ENCODE data around the gene TBC1D17.
A peak's percentile ranks its signal among the peaks of the same experiment; 100 is the strongest.

TBC1D17 gene

DNA sequence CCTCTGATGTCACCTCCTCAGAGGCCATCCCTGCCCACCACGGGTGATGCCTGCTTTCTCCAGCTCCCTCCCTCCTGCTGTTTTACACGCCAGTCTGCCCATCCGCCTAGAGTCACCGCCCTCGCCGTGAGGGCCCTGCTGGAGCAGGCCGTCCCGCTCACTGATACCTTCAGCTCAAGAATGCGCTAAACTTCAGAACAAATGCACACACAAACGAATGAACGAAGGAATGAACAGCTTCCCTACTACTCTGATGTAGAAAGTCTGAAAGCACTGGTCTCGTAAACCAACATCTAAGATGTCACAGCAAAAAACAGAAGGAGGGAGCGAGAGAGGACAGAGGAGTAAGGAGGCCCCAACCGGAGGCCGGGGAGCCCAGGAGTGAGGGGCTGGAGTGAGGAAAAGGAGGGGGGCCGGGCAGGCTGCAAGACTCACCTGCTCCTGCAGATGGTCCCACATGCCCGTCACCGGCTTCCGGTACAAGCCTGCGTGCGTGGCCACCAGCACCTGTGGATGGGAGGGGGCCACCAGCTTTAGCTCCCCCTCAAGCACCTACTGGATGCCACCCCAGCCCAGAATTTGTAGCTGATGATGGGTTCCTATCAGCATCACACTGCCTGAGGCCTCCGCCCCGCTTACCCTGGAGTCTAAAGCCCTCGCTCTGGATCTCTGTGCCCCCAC is 14.1 kb upstream of the TBC1D17 start:
- TF ChIP-seq ZFX (IDR thresholded peaks at IDR 0.05; ENCODE audit: borderline replicate concordance) = no peak
- TF ChIP-seq, protein P1, sequence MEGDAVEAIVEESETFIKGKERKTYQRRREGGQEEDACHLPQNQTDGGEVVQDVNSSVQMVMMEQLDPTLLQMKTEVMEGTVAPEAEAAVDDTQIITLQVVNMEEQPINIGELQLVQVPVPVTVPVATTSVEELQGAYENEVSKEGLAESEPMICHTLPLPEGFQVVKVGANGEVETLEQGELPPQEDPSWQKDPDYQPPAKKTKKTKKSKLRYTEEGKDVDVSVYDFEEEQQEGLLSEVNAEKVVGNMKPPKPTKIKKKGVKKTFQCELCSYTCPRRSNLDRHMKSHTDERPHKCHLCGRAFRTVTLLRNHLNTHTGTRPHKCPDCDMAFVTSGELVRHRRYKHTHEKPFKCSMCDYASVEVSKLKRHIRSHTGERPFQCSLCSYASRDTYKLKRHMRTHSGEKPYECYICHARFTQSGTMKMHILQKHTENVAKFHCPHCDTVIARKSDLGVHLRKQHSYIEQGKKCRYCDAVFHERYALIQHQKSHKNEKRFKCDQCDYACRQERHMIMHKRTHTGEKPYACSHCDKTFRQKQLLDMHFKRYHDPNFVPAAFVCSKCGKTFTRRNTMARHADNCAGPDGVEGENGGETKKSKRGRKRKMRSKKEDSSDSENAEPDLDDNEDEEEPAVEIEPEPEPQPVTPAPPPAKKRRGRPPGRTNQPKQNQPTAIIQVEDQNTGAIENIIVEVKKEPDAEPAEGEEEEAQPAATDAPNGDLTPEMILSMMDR (IDR thresholded peaks at IDR 0.05) = no peak; the same call in 1 of the 2 replicates
- peak overlapping the region; percentile 96 for H3K27ac ChIP-seq

DNA sequence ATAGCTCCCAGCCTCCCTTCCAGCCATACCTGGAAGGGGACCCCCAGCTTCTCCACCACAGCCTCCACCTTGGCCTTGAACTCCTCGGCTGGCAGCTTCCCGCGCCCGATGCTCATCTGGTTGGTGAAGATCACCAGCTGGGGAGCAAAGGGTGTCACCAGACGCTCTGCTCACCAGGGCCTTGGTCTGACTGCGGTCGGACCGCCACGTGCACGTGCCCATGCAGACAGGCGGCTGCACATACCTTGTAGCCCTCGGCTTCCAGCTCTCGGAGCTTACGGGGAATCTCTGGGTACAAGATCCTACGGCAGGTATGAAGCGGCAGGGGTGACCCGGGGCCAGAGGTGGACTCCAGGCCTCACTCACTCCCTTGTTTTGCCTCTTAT is 13.6 kb upstream of the TBC1D17 start:
- H3K27ac ChIP-seq = peak overlapping the region; percentile 96
- TF ChIP-seq ZFX (IDR thresholded peaks at IDR 0.05; ENCODE audit: borderline replicate concordance) = no peak
- TF ChIP-seq, protein P1 (IDR thresholded peaks at IDR 0.05) = no peak

DNA sequence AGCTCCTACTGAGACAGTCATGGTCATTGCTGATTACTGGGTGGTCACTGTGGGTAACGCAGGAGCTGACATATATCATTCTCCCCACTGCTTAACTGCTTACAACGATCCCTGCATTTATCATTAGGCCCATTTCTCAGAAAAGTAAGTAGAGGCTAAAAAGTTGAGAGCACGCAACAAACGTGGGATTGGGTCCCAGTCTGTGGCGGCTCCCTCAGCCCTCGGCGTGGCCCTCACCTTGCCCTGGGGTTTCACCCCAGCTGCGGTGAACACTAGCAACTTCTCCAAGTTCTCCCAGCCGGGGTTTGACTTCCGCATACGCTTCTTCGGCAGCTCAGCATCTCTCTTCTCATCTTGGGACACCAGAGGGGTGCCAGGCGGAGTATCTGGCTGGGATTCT is 12.6 kb upstream of the TBC1D17 start:
- H3K27ac ChIP-seq = peak overlapping the region; percentile 93
- no peak for TF ChIP-seq ZFX (IDR thresholded peaks at IDR 0.05; ENCODE audit: borderline replicate concordance)
- TF ChIP-seq, protein P1 (IDR thresholded peaks at IDR 0.05) = no peak

DNA sequence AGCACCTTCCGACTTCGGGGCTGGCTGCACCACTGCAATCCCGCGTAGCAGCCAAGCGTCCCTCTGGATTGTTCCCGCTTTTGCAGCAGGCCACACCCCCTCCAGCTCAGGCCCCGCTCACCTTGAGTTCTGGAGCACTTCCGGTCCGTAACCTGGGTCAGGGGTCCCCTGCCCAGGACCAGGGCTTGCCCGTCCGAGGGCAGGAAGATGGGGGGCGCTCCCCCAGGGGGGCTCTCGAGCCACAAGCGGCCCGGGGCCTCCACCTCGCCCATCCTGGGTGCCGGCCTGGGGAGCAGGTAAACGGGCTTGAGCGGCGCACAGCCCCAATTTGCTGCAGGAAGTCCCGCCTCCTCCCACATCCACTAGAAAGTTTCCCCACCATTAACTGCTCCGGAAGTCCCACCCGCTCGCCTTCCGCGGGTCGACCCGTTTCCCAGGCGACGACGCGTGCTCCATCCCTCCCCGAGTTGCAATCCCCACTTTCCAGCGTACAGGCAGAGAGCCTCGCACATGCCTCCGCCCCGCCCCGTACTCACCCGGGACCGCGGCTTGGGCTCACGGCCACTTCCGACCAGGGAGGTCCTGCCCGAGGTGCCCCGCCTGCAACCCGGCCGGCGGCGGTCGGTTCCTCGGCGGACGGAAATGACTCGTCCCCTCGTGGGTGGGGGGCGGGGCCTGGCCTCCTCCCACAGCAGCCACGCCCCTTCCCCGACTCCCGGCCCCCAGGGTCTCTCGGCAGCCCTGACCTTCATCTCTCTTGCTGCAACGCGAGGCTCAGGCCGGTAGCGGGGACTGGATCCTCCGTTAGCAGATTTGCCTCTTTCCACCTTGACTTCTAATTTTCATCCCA is 10.3 kb upstream of the TBC1D17 start, which contains the start of gene PNKP:
Gene PNKP (minus strand): TSS at position 644 of the 850 bp plus-strand sequence. CDS start 372 bp downstream, at position 272.
- peak within 1 kb of the TSS; percentile 93 for H3K27ac ChIP-seq
- TF ChIP-seq, protein P1 (IDR thresholded peaks at IDR 0.05) = no peak
- TF ChIP-seq ZFX (IDR thresholded peaks at IDR 0.05; ENCODE audit: borderline replicate concordance) = no peak

DNA sequence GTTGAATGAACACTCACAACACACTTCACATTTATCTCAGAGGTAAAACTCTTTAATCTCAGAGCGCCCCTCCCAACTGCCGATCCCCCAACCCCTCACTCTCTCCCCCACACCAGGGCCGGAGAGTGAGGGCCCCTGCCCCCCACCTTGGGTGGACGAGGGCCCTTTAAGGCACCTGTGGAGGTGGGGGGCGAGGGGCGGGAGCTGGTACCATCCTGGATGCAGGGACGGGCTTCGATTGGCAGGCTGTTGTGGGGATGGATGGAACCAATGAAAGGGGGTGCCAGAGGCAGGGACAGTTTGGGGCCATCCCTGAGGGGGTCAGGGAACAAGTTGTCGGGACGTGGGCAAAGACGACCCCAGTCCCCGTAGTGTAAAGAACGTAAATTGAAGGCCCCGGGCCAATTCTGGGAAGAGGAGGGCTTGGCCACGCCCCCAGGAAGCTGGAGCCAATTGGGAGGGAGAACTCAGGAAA is 8.5 kb upstream of the TBC1D17 start:
- TF ChIP-seq ZFX (IDR thresholded peaks at IDR 0.05; ENCODE audit: borderline replicate concordance) = no peak
- TF ChIP-seq, protein P1 (IDR thresholded peaks at IDR 0.05) = no peak
- H3K27ac ChIP-seq = peak overlapping the region; percentile 93

DNA sequence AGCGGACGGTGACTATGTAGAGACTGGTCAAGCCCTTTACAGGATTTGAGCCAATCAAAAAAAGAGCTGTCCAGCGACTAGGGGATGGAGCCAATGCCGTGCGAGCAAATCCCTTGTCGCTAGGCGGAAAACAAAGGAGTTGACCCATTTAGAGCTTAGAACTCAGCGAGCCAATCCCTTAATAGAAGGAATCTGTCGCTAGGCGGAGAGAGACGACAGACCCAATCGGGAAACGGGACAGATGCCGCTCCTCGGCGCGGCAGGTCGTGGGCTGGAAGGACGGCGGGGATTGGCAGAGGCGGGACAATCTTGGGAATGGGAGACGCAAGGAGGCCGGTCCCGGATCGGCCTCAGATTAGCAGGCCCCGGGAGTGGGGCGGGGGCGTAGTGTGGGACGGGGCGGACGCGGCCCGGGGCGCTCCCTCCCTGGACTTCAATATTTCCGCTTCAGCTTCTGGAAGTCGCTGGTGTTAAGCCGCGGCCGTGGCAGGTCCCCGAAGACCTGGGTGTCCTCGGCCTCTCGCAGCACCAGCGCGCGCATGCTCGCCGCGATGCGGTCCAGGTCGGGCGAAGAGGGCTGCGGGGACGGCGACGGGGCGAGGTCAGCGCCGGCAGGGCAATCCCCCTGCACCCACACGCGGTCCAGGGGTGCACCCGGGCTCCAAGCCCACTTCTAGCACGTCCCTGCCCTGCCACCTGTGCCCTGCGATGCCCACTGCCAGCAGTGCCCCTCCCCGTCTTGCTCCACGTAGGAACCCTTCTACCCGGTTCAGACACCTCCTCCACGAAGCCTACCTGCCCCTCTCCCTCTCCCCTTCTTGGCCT is 7.8 kb upstream of the TBC1D17 start:
- TF ChIP-seq, protein P1 (IDR thresholded peaks at IDR 0.05) = no peak
- TF ChIP-seq ZFX (IDR thresholded peaks at IDR 0.05; ENCODE audit: borderline replicate concordance) = no peak
- peak overlapping the region; percentile 93 for H3K27ac ChIP-seq
